K562 (cell line): ENCODE data around the gene DOCK7. TPM values are rescaled to one million over a fixed set of nuclear protein-coding genes. Genes with fewer than 3 reads are reported as not detected.

Source experiments
- ATAC-seq: fragments of 200-7000 bp; cut with Tn5 transposase; 3 replicates; pipeline ENCODE4 v1.9.1; 2020; ENCODE audit warnings: moderate library complexity
- BruUV-seq: library from RNA; stranded (reverse); fragments of 400-500 nt; replicated peaks from 2 replicates; lab custom pipeline; 2021; lab: Mats Ljungman, UMichigan
- CTCF ChIA-PET: fragments of 300-600 bp; formaldehyde crosslinking; extraction: SDS; loops from one replicate; lab custom pipeline; 2021; ENCODE audit warnings: low intra/inter-chr PET ratio; lab: Yijun Ruan, JAX
- POLR2A ChIA-PET: fragments of 300-600, 350-650 bp; sonication (Branson Sonifier 250); formaldehyde crosslinking; extraction: SDS; loops from one replicate; lab custom pipeline; 2021; ENCODE audit warnings: antibody characterized with exemption, inconsistent platforms; lab: Yijun Ruan, JAX
- DNase-seq, 4 experiments: peaks; one replicate each; pipeline versions ENCODE4 v3.0.0 to v3.0.0-alpha.2; 2011 to 2018; ENCODE audit warnings: low spot score in 3 of 4, mixed read lengths in 3 of 4; ENCODE audit errors: extremely low read depth in 1 of 4
- FAIRE-seq: peaks from 2 replicates; lab custom pipeline; 2011; peaks lifted over from hg19 to GRCh38; lab: Jason Lieb, UNC
- H2AFZ ChIP-seq: 2 replicates; pipeline ENCODE4 v1.6.0; 2011; ENCODE audit warnings: low read depth, low read length, control low read depth, inconsistent platforms
- H3K27ac ChIP-seq: fragments of 200-600 bp; 3 replicates; pipeline ENCODE4 v1.8.0; 2011; ENCODE audit warnings: low read depth, mild to moderate bottlenecking, control low read depth, inconsistent platforms, low read length, moderate library complexity, mixed read lengths; ENCODE audit errors: extremely low read depth
- H3K27me3 ChIP-seq, 2 experiments: fragments of 300-600 bp in 1 of 2; 2 replicates in 1 of 2; 3 replicates in 1 of 2; pipeline versions ENCODE4 v1.6.0 to v1.8.0; 2011; ENCODE audit warnings: inconsistent platforms in 2 of 2, low read length in 2 of 2, mild to moderate bottlenecking in 1 of 2, mixed read lengths in 1 of 2, moderate library complexity in 1 of 2; ENCODE audit not compliant: control insufficient read depth in 2 of 2, insufficient read depth in 2 of 2
- H3K36me3 ChIP-seq: fragments of 300-600 bp; 3 replicates; pipeline ENCODE4 v1.8.0; 2011; ENCODE audit warnings: mild to moderate bottlenecking, low read length, inconsistent platforms; ENCODE audit not compliant: control insufficient read depth, insufficient read depth
- H3K4me1 ChIP-seq, 2 experiments: fragments of 200-600 bp in 1 of 2; replicated peaks in 1 of 2; 2 replicates in 1 of 2; 3 replicates in 1 of 2; pipeline versions ENCODE4 v1.5.1 to v1.8.0; 2011; ENCODE audit warnings: inconsistent platforms in 2 of 2, low read length in 2 of 2, mild to moderate bottlenecking in 1 of 2, mixed read lengths in 1 of 2, moderate library complexity in 1 of 2; ENCODE audit not compliant: control insufficient read depth in 2 of 2, insufficient read depth in 2 of 2
- H3K4me2 ChIP-seq: 2 replicates; pipeline ENCODE4 v1.6.1; 2011; ENCODE audit warnings: low read length, control low read depth, inconsistent platforms, mixed read lengths; ENCODE audit not compliant: insufficient read depth
- H3K4me3 ChIP-seq: fragments of 200-600 bp; sonication (generic), shearing (Covaris generic); 2 replicates; pipeline ENCODE4 v1.5.1; 2016; ENCODE audit warnings: control low read depth, inconsistent platforms
- H3K79me2 ChIP-seq: fragments of 200-600 bp; 3 replicates; pipeline ENCODE4 v1.8.0; 2011; ENCODE audit warnings: low read length, inconsistent platforms; ENCODE audit not compliant: control insufficient read depth, insufficient read depth
- H3K9ac ChIP-seq, 2 experiments: 2 replicates each; pipeline versions ENCODE4 v1.6.0 to v1.6.1; 2011; ENCODE audit warnings: low read depth in 2 of 2, low read length in 2 of 2, control low read depth in 1 of 2, inconsistent platforms in 1 of 2, mild to moderate bottlenecking in 1 of 2, mixed read lengths in 1 of 2; ENCODE audit not compliant: insufficient read depth in 1 of 2
- H3K9me1 ChIP-seq: one replicate; pipeline ENCODE4 v1.6.0; 2011; ENCODE audit warnings: inconsistent platforms, mild to moderate bottlenecking, low read length, moderate library complexity; ENCODE audit not compliant: control insufficient read depth, insufficient read depth
- H3K9me3 ChIP-seq: replicated peaks from 2 replicates; pipeline ENCODE4 v1.5.1; 2011; ENCODE audit warnings: low read depth, low read length, inconsistent platforms; ENCODE audit not compliant: control insufficient read depth, insufficient read depth
- H4K20me1 ChIP-seq: replicated peaks from 2 replicates; pipeline ENCODE4 v1.6.1; 2011; ENCODE audit warnings: low read length, inconsistent platforms, mixed read lengths; ENCODE audit not compliant: control insufficient read depth, insufficient read depth
- ARID1B ChIP-seq: fragments of 450-650 bp; IDR thresholded peaks from 2 replicates; pipeline ENCODE4 v1.6.1; 2016; ENCODE audit warnings: antibody characterized with exemption, mild to moderate bottlenecking, inconsistent platforms
- ARNT ChIP-seq, 2 experiments: fragments of 450-650 bp; IDR thresholded peaks; 2 replicates each; pipeline ENCODE4 v1.6.1; 2016; ENCODE audit warnings: mild to moderate bottlenecking in 1 of 2
- CBX1 ChIP-seq: sonication (generic); IDR thresholded peaks from 2 replicates; pipeline ENCODE4 v1.6.1; 2016; ENCODE audit warnings: antibody characterized with exemption, low read depth, mild to moderate bottlenecking
- DDX20 ChIP-seq: fragments of 450-650 bp; IDR thresholded peaks from 2 replicates; pipeline ENCODE4 v1.6.1; 2016; ENCODE audit warnings: missing genetic modification characterization, low read depth, mild to moderate bottlenecking, missing compliant biosample characterization, moderate library complexity
- HEY1 ChIP-seq: fragments of 250-450 bp; sonication (Bioruptor Pico); IDR thresholded peaks from 2 replicates; pipeline ENCODE4 v1.5.0; 2020; ENCODE audit warnings: mild to moderate bottlenecking, moderate library complexity, borderline replicate concordance
- HNRNPLL ChIP-seq: fragments of 200-400 bp; formaldehyde crosslinking; IDR thresholded peaks from 2 replicates; pipeline ENCODE4 v1.6.1; 2017; ENCODE audit warnings: low read length, low read depth, mild to moderate bottlenecking; ENCODE audit not compliant: poor library complexity, severe bottlenecking
- KDM1A ChIP-seq, 2 experiments: fragments of 450-650 bp; IDR thresholded peaks; 2 replicates each; pipeline ENCODE4 v1.6.1; 2016; ENCODE audit warnings: mild to moderate bottlenecking in 2 of 2
- MTA2 ChIP-seq: fragments of 450-650 bp; IDR thresholded peaks from 2 replicates; pipeline ENCODE4 v1.6.1; 2016; ENCODE audit warnings: low read depth
- NR2C1 ChIP-seq, 2 experiments: fragments of 450-650 bp; IDR thresholded peaks; 2 replicates each; pipeline ENCODE4 v1.6.1; 2017; ENCODE audit warnings: mild to moderate bottlenecking in 2 of 2, antibody characterized with exemption in 1 of 2, inconsistent platforms in 1 of 2, missing compliant biosample characterization in 1 of 2, missing genetic modification characterization in 1 of 2
- SMC3 ChIP-seq: conservative IDR thresholded peaks from 2 replicates; pipeline ENCODE4 v1.6.1; 2011; ENCODE audit warnings: low read depth, low read length, improper control_type of control experiment; ENCODE audit not compliant: insufficient read depth
- ZNF133 ChIP-seq: fragments of 250-450 bp; sonication (Bioruptor Pico); IDR thresholded peaks from 2 replicates; pipeline ENCODE4 v1.4.0; 2020; ENCODE audit warnings: mild to moderate bottlenecking
- ZNF408 ChIP-seq: fragments of 250-450 bp; sonication (Bioruptor Pico); IDR thresholded peaks from 2 replicates; pipeline ENCODE4 v1.4.0; 2020; ENCODE audit warnings: low read depth, mild to moderate bottlenecking, moderate library complexity
- ZNF436 ChIP-seq: fragments of 250-450, 450-650 bp; sonication (Bioruptor Pico); formaldehyde crosslinking; IDR thresholded peaks from 2 replicates; pipeline ENCODE4 v1.7.0; 2020; ENCODE audit warnings: mild to moderate bottlenecking
- ZNF586 ChIP-seq: fragments of 450-650 bp; formaldehyde crosslinking; conservative IDR thresholded peaks from 2 replicates; pipeline ENCODE4 v1.4.0; 2020; ENCODE audit warnings: mild to moderate bottlenecking, moderate library complexity
- in situ Hi-C: fragments of 300-500 bp; cut with MboI; formaldehyde crosslinking; loops from 4 replicates; pipeline ENCODE4 v1.15.0; 2018; ENCODE audit warnings: inconsistent platforms, mixed read lengths
- intact Hi-C: fragments of 100-400 bp; cut with micrococcal nuclease; formaldehyde crosslinking; loops from 2 replicates; pipeline ENCODE4 v1.14.2; 2022
- polyA plus RNA-seq, 8 experiments: library from polyadenylated mRNA; depleted of rRNA in 4 of 8; stranded (reverse) in 5 of 8; unstranded in 3 of 8; fragments of >200 nt; fragmentation: Nextera tagmentation in 2 of 8; fragmentation: Illumina TruSeq in 1 of 8; extraction: Ambion mirVana in 2 of 8; extraction: Trizol in 1 of 8; gene quantifications; 2 replicates each; pipeline versions ENCODE4 v1.2.1 to v1.2.3, GENCODE V29; 2011 to 2014; ENCODE audit warnings: inconsistent platforms in 1 of 8, missing spikeins in 1 of 8
- total RNA-seq, 7 experiments: library from RNA; depleted of rRNA in 6 of 7; stranded (reverse); fragments of >200 nt in 6 of 7; fragmentation: Illumina TruSeq in 2 of 7; extraction: Trizol in 2 of 7; gene quantifications; 2 replicates each; pipeline versions ENCODE4 v1.2.1 to v1.2.3, GENCODE V29; 2011 to 2021; ENCODE audit warnings: low replicate concordance in 1 of 7
- TF ChIP-seq, protein P1 (sequence below), 2 experiments: fragments of 450-650 bp; conservative IDR thresholded peaks; 2 replicates each; pipeline ENCODE4 v1.6.1; 2017; ENCODE audit warnings: mild to moderate bottlenecking in 2 of 2, moderate library complexity in 2 of 2
- TF ChIP-seq, protein P2 (sequence below), 2 experiments: fragments of 150-350 bp in 1 of 2; IDR thresholded peaks; 2 replicates each; pipeline ENCODE4 v1.6.1; 2012 to 2016; ENCODE audit warnings: low read depth in 2 of 2, low read length in 2 of 2, mild to moderate bottlenecking in 1 of 2, moderate library complexity in 1 of 2

DOCK7 gene
- total and polyA plus RNA-seq, 9 of the 15 experiments (the other 6 are each of a cell fraction or from before 2014, with no cell fraction given) = 4.9 to 35.1 (median 12.6) TPM

DNA sequence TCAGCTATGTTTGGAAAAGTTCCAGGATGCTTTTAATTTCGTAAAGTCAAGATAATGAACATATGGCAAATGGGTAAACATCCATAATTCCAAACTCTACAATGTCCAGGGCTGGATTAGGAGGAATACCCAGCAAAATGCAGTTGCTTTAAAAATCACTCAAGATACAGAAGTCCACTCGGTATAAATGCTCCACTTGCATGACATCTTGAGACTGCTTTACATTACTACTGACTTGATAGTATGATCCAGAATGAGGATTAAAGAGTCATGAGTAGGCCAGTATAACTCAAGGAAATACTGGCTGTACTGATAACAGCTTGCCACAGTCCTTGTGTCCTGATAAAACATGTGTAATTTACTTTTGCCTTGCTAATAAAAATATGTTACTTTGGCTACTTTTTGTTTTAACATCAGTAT lies 149.1 kb downstream of the DOCK7 start (continued):
- TF ChIP-seq, protein P1, sequence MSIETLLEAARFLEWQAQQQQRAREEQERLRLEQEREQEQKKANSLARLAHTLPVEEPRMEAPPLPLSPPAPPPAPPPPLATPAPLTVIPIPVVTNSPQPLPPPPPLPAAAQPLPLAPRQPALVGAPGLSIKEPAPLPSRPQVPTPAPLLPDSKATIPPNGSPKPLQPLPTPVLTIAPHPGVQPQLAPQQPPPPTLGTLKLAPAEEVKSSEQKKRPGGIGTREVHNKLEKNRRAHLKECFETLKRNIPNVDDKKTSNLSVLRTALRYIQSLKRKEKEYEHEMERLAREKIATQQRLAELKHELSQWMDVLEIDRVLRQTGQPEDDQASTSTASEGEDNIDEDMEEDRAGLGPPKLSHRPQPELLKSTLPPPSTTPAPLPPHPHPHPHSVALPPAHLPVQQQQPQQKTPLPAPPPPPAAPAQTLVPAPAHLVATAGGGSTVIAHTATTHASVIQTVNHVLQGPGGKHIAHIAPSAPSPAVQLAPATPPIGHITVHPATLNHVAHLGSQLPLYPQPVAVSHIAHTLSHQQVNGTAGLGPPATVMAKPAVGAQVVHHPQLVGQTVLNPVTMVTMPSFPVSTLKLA (conservative IDR thresholded peaks at IDR 0.05) = 0 out of 4 replicates have a peak, but pooled peaks of 1 of the 2 experiments have one; percentile 19
- TF ChIP-seq KDM1A (IDR thresholded peaks at IDR 0.05) = peak in 1 of 2 experiments; percentile 46; a peak in 1 of 4 replicates

DNA sequence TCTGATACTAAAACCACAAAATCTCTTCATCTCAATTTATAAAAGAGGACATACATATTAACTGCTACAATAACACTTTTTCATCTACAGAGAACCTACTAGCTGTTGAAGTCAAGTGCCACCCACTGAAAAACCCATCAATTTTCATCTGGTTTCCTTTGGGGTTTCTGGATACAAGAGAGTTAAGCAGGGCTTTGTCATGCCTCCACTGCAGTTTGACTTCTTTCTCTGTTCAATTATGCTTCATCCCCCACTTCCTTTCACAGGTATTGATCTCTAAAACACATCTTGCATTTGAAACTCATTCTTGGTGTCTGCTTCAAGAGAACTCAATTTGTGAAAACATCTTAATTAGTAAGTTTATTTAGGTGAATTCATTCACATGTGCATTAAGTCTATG lies 151.3 kb downstream of the DOCK7 start:
- no peak for FAIRE-seq
- Histone ChIP-seq H3K79me2 (no peaks in the 10 kb centered on the region), H3K9me1 (no peaks in the 10 kb centered on the region), H3K9ac (no peak overlapping the region), H3K4me1 (peaks cover 0 to 8% of the 10 kb centered on the region in 2 experiments; a peak in 2 of 5 replicates), H2AFZ (no peak overlapping the region), H3K4me2 (no peak overlapping the region), H3K4me3 (no peak overlapping the region), H3K36me3 (no peaks in the 10 kb centered on the region; the same call in 2 of the 3 replicates), H3K27me3 (no peaks in the 10 kb centered on the region), H3K9me3 (no peaks in the 10 kb centered on the region), H3K27ac (no peak overlapping the region), H4K20me1 (no peaks in the 10 kb centered on the region)
- intact Hi-C loops (no loop called here), in situ Hi-C loops (no loop called here)
- CTCF ChIA-PET = no interaction called here
- no peak for ATAC-seq
- BruUV-seq = no TSS peak
- POLR2A ChIA-PET = interaction anchor here (0.6 kb wide), 1 partner anchor 101 kb away, joined by 3 read pairs; no protein-coding TSS in a partner anchor
- DNase-seq = no peak
- TF ChIP-seq NR2C1 (IDR thresholded peaks at IDR 0.05) (no peak), NR2C1 (tag; IDR thresholded peaks at IDR 0.05) (no peak), ARNT (IDR thresholded peaks at IDR 0.05) (no peak), MTA2 (no peak), ARID1B (no peak), ZNF408 (CRISPR knock-in tag) (no peak), ZNF133 (CRISPR knock-in tag) (no peak), SMC3 (no peak), HEY1 (CRISPR knock-in tag) (no peak), CBX1 (no peak), ZNF436 (CRISPR knock-in tag) (no peak), DDX20 (no peak), ZNF586 (CRISPR knock-in tag) (no peak), HNRNPLL (no peak)
- TF ChIP-seq, protein P2, sequence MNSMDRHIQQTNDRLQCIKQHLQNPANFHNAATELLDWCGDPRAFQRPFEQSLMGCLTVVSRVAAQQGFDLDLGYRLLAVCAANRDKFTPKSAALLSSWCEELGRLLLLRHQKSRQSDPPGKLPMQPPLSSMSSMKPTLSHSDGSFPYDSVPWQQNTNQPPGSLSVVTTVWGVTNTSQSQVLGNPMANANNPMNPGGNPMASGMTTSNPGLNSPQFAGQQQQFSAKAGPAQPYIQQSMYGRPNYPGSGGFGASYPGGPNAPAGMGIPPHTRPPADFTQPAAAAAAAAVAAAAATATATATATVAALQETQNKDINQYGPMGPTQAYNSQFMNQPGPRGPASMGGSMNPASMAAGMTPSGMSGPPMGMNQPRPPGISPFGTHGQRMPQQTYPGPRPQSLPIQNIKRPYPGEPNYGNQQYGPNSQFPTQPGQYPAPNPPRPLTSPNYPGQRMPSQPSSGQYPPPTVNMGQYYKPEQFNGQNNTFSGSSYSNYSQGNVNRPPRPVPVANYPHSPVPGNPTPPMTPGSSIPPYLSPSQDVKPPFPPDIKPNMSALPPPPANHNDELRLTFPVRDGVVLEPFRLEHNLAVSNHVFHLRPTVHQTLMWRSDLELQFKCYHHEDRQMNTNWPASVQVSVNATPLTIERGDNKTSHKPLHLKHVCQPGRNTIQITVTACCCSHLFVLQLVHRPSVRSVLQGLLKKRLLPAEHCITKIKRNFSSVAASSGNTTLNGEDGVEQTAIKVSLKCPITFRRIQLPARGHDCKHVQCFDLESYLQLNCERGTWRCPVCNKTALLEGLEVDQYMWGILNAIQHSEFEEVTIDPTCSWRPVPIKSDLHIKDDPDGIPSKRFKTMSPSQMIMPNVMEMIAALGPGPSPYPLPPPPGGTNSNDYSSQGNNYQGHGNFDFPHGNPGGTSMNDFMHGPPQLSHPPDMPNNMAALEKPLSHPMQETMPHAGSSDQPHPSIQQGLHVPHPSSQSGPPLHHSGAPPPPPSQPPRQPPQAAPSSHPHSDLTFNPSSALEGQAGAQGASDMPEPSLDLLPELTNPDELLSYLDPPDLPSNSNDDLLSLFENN (IDR thresholded peaks at IDR 0.05; ENCODE audit: low read depth in 2 of 2, low read length in 2 of 2) = no peak
